Stomach smooth muscle (tissue), 2 donors: ENCODE data around the gene MAP4K1.
"Not testable (repeated sequence)": the region's sequence is repeated elsewhere in the genome, so short reads cannot be mapped to it uniquely, and the experiment has no call there.

Experiments used
- H3K27ac ChIP-seq: one replicate; pipeline ENCODE4 v1.7.0; 2013; ENCODE audit warnings: mild to moderate bottlenecking, low read length, inconsistent platforms
- H3K27me3 ChIP-seq, 2 donors: one replicate each; pipeline ENCODE4 v1.7.0; 2013; ENCODE audit warnings: low read length in 2 of 2; ENCODE audit not compliant: insufficient read depth in 2 of 2, control insufficient read depth in 1 of 2
- H3K36me3 ChIP-seq, 2 donors: one replicate each; pipeline ENCODE4 v1.7.0; 2013; ENCODE audit warnings: low read length in 2 of 2; ENCODE audit not compliant: control insufficient read depth in 2 of 2, insufficient read depth in 2 of 2
- H3K4me1 ChIP-seq: one replicate; pipeline ENCODE4 v1.7.0; 2013; ENCODE audit warnings: low read length; ENCODE audit not compliant: control insufficient read depth, insufficient read depth
- H3K4me3 ChIP-seq, 2 donors: one replicate each; pipeline ENCODE4 v1.7.0; 2013; ENCODE audit warnings: low read length in 2 of 2
- H3K9ac ChIP-seq, 2 donors: one replicate each; pipeline ENCODE4 v1.7.0; 2013; ENCODE audit warnings: low read length in 2 of 2, mild to moderate bottlenecking in 1 of 2
- H3K9me3 ChIP-seq, 2 donors: one replicate each; pipeline ENCODE4 v1.7.0; 2013; ENCODE audit warnings: low read length in 2 of 2; ENCODE audit not compliant: control insufficient read depth in 2 of 2
- donor health status: healthy.
- donor health status: Pancreatic carcinoma.

The MAP4K1 gene

GRCh38 chr19:38564981-38565690 lies 52.6 kb downstream of the MAP4K1 start:
- no peak overlapping the region for H3K27ac ChIP-seq
- no peaks in the 10 kb centered on the region for H3K9me3 ChIP-seq
- peaks cover 2% of the 10 kb centered on the region for H3K4me1 ChIP-seq
- peaks cover 7 to 16% of the 10 kb centered on the region in 2 donors for H3K27me3 ChIP-seq
- H3K4me3 ChIP-seq: peak overlapping the region in 1 of 2 donors; percentile 8
- no peak overlapping the region for H3K9ac ChIP-seq
- no peaks in the 10 kb centered on the region for H3K36me3 ChIP-seq

- Histone ChIP-seq H3K27me3 (peaks cover 7 to 16% of the 10 kb centered on the region in 2 donors), H3K27ac (no peak overlapping the region), H3K9ac (no peak overlapping the region), H3K4me1 (peaks cover 2% of the 10 kb centered on the region), H3K4me3 (no peak overlapping the region), H3K9me3 (no peaks in the 10 kb centered on the region), H3K36me3 (no peaks in the 10 kb centered on the region)
These were observed 54.3 kb downstream of the MAP4K1 start for GRCh38 chr19:38563475-38563874.

- no peak overlapping the region for H3K9ac ChIP-seq
- H3K4me3 ChIP-seq: no peak overlapping the region
- no peak overlapping the region for H3K27ac ChIP-seq
- no peaks in the 10 kb centered on the region for H3K9me3 ChIP-seq
- H3K36me3 ChIP-seq: no peaks in the 10 kb centered on the region
- peaks cover 7 to 16% of the 10 kb centered on the region in 2 donors for H3K27me3 ChIP-seq
- H3K4me1 ChIP-seq: peaks cover 2% of the 10 kb centered on the region
These were observed 55.7 kb downstream of the MAP4K1 start for GRCh38 chr19:38562096-38562495.

- H3K4me3 ChIP-seq: no peak overlapping the region
- H3K36me3 ChIP-seq: no peaks in the 10 kb centered on the region
- H3K9ac ChIP-seq: no peak overlapping the region
- no peak overlapping the region for H3K27ac ChIP-seq
- H3K27me3 ChIP-seq: peaks cover 7 to 16% of the 10 kb centered on the region in 2 donors
- H3K4me1 ChIP-seq: peaks cover 2% of the 10 kb centered on the region
- no peaks in the 10 kb centered on the region for H3K9me3 ChIP-seq
These were observed 56.1 kb downstream of the MAP4K1 start for GRCh38 chr19:38561658-38562057.

GRCh38 chr19:38561053-38561606 lies 56.6 kb downstream of the MAP4K1 start:
- Histone ChIP-seq H3K27ac (no peak overlapping the region), H3K4me1 (peaks cover 2% of the 10 kb centered on the region), H3K9ac (no peak overlapping the region), H3K27me3 (peaks cover 7 to 16% of the 10 kb centered on the region in 2 donors), H3K36me3 (no peaks in the 10 kb centered on the region), H3K9me3 (no peaks in the 10 kb centered on the region), H3K4me3 (no peak overlapping the region)

- peaks cover 5 to 6% of the 10 kb centered on the region in 2 donors for H3K27me3 ChIP-seq
- H3K9me3 ChIP-seq: no peaks in the 10 kb centered on the region
- H3K4me3 ChIP-seq: no peak overlapping the region
- no peaks in the 10 kb centered on the region for H3K4me1 ChIP-seq
- H3K27ac ChIP-seq: no peak overlapping the region
- H3K9ac ChIP-seq: no peak overlapping the region
- H3K36me3 ChIP-seq: no peaks in the 10 kb centered on the region
These were observed 58.0 kb downstream of the MAP4K1 start for GRCh38 chr19:38559428-38560401.

- H3K9me3 ChIP-seq, H3K27me3 ChIP-seq, H3K4me1 ChIP-seq, H3K9ac ChIP-seq, H3K36me3 ChIP-seq, H3K27ac ChIP-seq, H3K4me3 ChIP-seq: not testable (repeated sequence)
These were observed 58.8 kb downstream of the MAP4K1 start for GRCh38 chr19:38558933-38559332.

GRCh38 chr19:38557205-38557799 lies 60.5 kb downstream of the MAP4K1 start:
- Histone ChIP-seq H3K4me1 (no peaks in the 10 kb centered on the region), H3K9ac (no peak overlapping the region), H3K27ac (no peak overlapping the region), H3K9me3 (no peaks in the 10 kb centered on the region), H3K36me3 (no peaks in the 10 kb centered on the region), H3K27me3 (peaks cover 0 to 5% of the 10 kb centered on the region in 2 donors), H3K4me3 (no peak overlapping the region)

- Histone ChIP-seq H3K4me1 (no peaks in the 10 kb centered on the region), H3K9me3 (no peaks in the 10 kb centered on the region), H3K27me3 (peaks cover 0 to 2% of the 10 kb centered on the region in 2 donors), H3K36me3 (no peaks in the 10 kb centered on the region), H3K27ac (no peak overlapping the region), H3K9ac (no peak overlapping the region), H3K4me3 (no peak overlapping the region)
These were observed 61.1 kb downstream of the MAP4K1 start for GRCh38 chr19:38556521-38557174.

- peaks cover 0 to 2% of the 10 kb centered on the region in 2 donors for H3K27me3 ChIP-seq
- H3K27ac ChIP-seq: no peak overlapping the region
- no peaks in the 10 kb centered on the region for H3K9me3 ChIP-seq
- no peaks in the 10 kb centered on the region for H3K36me3 ChIP-seq
- H3K4me3 ChIP-seq: no peak overlapping the region
- no peaks in the 10 kb centered on the region for H3K4me1 ChIP-seq
- no peak overlapping the region for H3K9ac ChIP-seq
These were observed 62.6 kb downstream of the MAP4K1 start for GRCh38 chr19:38555200-38555599.
